Measurements from ENCODE around the gene SFXN3.

The SFXN3 gene

GRCh38 chr10:101061624-101062231 is 30.7 kb downstream of the SFXN3 start, which contains the start of gene KAZALD1:
Gene KAZALD1 (plus strand): TSS chr10:101061989. CDS start chr10:101062593, 604 bp downstream.
- no peak for DNase-seq

GRCh38 chr10:101062232-101063049 is 31.4 kb downstream of the SFXN3 start:
- peak; percentile 56 for DNase-seq

- DNase-seq = no peak
Observed at GRCh38 chr10:101063050-101063525, 32.1 kb downstream of the SFXN3 start.

DNA sequence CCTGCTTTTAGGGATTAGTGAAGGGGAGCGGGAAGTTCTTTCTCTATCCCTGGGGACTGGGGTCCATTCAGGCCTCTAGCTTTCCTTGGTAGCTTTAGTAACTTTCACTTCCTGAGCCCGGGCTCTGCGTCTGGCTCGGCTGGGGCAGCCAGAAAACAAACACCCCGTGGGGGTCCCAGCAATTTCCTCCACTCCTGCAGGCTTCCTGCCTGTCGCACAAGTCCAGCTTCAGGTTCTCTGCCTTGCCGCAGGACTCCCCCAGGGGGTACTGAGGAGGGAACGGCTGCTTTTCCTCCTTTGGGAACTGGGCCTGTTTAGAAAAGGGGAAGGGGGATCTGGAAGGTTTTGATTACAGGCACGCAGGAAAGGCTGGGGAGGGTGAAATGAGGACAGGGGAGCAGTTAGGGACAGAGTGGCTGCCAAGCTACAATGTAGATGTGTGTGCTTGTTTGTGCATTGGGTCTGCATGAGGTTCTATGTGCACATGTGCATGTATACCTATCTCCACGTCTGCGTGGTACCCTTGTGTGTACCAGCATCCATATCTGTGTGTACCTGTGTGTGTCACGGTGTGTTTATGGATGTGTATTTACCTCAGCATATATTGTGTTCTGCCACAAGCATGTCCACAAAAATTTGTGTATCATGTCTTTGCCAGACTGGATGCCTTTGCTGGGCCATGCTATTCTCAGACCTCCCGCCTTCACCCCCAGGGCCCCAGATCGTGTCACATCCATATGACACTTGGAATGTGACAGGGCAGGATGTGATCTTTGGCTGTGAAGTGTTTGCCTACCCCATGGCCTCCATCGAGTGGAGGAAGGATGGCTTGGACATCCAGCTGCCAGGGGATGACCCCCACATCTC is 32.7 kb downstream of the SFXN3 start:
- DNase-seq = no peak

- no peak for DNase-seq
Observed at GRCh38 chr10:101064415-101065030, 33.5 kb downstream of the SFXN3 start.

GRCh38 chr10:101065481-101066145 is 34.6 kb downstream of the SFXN3 start:
- DNase-seq = no peak

DNA sequence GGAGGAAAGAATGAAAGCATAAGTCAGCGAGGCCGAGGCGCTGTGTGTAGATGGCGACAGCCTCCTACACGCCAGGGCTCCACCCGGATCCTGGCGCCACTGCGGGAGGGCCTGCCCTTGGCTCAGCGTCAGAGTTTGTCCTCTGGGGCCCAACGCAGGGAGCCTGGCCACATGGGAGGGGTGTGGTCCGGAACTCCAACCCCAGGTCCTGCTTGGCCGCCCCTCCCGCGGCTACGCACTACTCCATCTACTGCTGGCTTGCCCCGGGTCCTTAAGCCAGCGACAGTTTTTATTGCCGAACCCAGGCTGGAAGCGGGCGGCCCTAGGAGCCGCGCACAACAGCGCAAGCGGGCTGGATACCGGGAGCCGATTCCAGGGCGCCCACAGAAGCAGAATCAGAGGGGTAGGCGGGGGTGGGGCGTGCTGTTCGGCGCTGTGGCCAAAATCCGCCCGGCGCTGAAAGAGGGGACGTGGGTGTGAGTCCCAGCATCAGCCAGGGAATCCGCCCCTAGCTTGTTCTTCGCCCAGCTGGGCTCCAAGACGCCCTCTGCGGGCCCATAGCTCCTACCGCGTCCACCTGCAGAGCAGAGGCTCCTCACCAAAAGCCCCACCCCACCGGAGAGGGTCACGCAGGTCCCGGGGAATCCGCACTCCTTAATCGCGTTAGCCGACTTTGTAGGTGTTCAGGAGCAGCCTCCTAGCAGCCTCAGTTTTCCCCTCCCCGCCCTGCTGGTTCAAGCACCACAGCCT is 35.3 kb downstream of the SFXN3 start:
- DNase-seq = peak; percentile 56

DNA sequence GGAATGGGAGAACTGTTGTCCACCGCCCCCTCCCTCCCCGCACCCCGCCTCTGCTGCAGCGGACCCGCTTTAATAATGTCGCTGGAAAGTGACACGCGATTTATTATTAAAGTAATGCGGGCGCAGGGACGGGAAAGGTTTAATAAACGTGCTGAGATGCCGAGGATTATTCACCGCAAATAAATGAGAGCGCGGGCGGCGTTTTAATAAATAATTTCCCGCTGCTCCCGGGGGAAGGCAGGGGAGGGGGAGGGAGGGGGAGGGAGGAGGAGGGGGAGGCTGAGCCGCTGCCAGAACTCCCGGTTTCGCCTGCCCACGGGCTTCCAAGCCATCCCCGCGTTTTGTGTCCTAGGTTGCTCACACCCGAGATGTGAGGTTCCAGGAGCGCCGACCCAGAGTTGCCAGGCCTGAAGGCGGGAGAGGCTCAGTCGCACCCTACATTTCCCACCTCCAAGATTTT is 35.9 kb downstream of the SFXN3 start:
- DNase-seq = no peak

DNA sequence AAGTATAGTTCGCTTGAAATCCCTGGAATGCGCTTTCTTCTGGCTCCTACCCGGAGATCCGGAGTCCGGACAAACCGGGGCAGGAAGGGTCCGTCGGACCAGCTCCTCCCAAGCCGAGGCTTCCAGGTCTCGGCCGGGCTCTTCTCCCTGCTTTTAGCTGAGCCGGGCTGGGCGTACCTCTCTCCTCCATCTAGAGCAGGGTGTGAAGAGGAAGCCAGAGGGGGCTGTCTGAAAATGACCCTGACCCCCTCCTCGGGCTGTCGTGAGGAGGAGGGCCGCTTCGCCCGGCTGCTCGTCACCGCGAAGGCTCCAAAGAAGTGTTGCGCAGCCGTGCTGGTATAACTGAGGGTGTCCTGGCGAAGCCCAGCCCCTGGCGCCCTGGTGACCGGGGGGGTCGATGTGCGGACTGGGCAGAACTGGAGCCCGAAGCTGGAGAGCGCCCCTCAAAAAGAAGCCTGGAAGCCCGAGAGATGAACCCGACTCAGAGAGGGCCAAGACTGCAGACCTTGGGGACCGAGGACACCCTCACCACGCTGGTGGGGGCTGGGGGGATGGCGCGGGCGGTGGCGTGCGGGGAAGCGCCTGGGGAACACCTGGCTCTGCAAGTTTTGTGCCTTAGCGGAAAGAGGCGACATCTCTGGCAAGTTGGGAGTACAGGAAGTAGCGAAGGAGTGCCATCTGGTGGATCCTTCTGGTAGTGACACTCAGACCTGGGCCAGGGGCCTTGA is 36.5 kb downstream of the SFXN3 start:
- DNase-seq = peak; percentile 83

- no peak for DNase-seq
Observed at GRCh38 chr10:101069441-101069840, 38.4 kb downstream of the SFXN3 start.

DNA sequence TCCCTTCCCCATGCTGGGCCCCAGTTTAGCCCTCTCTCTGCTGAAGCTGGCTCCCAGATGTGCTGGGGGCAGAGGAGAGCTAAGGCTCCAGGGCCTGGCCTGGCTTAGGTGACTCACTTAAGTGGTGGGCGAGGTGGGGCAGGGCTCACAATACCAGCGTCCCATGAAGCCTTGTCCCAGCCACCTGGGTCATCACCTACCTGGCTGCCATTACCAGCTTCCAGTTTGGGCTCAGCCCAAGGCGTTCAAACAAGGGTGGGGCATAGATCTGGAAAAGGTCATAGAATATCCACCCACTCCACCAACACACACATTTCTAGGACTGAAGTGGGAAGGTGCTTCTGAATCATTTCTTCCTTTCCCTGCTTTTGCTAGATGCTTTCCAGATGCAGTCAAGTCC is 39.1 kb downstream of the SFXN3 start:
- DNase-seq = no peak

- DNase-seq = no peak
Observed at GRCh38 chr10:101071267-101071884, 40.3 kb downstream of the SFXN3 start.

DNA sequence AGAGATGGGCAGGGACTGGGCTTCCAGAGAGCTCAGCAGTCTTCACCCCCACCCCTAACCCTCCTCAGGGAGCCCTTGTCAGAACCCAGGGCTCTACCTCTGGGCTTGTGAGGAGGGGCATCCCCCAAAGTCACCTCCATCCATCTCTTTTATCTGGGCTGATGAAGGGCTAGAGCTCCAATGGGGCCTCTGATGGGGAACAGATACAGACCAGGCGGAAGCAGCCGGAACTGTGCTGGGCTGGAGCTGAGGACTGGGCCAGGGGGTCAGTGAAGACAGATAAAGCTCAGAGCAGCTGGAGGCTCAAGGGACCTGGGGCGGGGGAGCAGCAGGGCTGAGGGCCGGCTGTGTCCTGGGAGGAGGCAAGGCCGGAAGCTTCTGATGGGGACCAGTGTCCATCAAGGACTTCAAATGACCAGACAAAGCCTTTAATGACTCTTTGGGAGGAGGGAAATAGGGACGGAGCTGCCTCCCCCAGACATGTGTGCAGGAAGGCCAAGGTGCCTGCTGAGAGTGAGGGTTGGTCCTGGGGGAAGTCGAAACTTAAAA is 40.9 kb downstream of the SFXN3 start:
- no peak for DNase-seq

DNA sequence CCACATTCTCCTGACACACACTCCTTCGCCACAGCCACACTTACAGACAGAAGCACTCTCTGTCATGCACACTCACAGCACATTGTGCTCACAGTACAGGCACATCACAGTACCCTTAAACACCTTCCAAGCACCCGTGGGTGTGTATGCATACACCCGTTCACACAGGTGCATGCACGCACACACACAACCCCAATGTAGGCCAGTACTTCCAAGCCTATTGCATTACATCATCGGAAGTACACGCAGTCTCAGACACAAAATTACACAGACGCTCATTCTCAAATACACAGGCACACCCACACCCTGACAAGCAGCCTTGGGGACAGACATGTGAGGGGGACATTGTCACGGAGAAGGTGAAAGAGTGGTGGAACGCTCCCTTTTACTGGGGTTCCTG is 41.9 kb downstream of the SFXN3 start:
- DNase-seq = no peak

DNA sequence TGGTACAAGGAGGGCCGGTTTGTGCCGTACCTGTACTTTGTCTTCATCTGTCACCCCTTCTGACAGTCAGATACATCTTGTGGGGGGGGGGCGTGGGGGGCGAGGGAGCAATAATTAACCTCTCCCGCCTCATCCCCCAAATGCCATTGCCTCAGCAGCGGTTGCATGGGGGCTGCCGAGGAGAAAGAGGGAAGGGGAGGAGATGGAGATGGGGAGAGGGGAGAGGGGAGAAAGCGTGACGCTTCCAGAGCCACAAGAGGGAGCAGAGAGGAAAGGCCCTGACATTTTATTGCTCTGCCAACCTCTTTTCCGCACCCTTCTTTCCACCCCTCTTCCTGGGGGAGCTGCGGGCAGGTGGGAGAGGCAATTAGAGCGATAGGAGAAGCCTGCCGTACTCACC is 42.6 kb downstream of the SFXN3 start:
- DNase-seq = no peak

GRCh38 chr10:101075775-101076174 is 44.7 kb downstream of the SFXN3 start:
- no peak for DNase-seq

- DNase-seq = no peak
Observed at GRCh38 chr10:101076630-101077029, 45.6 kb downstream of the SFXN3 start.

DNA sequence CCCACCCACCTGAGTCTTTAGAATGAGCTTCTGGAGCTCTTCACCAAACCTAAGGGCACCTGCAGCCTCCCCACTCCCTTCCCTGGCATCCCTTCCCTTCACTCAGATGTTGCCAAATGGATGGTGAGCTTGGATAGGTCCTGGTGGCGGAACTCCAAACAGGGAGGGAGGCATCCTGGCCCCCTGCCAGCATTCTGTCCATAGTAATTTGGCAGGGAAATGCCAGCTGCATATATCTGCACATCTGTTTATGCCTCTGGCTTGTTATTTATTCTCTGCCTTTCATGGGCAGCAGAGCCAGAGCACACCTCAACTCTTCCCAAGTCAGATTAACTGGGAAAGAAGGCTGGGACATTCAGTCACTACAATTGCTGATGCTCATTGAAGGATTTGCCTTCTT is 48.8 kb downstream of the SFXN3 start:
- DNase-seq = no peak

GRCh38 chr10:101080933-101081931 is 50.2 kb downstream of the SFXN3 start:
- no peak for DNase-seq
